ENCODE results near the gene OR7G1. TPM values are rescaled to one million over a fixed set of nuclear protein-coding genes. Genes with fewer than 3 reads are reported as not detected.
A peak's percentile ranks its signal among the peaks of the same experiment; 100 is the strongest.
"Not testable (repeated sequence)": the region's sequence is repeated elsewhere in the genome, so short reads cannot be mapped to it uniquely, and the experiment has no call there.

OR7G1 gene
- polyA plus RNA-seq, 10 donors: not detected

DNA sequence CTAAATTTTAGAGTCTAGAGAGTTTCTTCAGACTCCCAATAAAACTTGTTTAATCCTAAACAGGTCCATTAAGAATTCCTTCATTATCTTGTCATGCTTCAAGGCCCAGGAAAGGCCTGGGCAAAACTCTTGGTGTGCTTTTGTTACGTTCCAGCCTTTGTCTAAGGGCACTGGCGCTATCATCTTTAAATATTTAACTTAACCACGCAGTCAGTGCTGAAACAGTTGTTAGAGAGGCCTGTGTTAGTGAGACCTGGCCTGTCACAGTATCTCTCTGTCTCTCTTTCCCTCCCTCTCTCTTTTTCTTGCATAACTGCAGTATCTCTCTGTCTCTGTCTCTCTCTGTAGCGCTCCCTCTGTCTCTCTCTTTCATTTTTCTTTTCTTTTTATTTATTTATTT is 36.9 kb downstream of the OR7G1 start:
- DNase-seq: no peak

DNA sequence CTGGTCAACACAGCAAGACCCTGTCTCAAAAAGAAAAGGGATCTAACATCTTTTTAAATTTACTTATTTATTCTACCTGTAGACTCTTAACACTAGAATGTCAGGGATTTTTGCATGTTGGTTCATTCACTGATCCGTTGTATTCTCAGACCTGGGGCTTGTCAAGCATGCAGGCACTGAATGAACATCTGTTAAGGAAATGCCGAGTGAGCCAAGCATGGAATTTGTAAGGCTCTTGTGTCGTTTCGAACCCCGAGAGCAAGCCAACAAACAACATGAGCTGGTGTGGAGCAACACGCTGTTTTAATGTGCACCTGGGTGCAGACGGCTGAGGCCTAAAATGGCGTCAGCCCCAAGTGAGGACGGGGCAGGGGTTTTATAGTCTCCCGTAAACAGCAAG is 38.7 kb downstream of the OR7G1 start:
- peak in 1 of 3 donors; percentile 50 for DNase-seq

DNA sequence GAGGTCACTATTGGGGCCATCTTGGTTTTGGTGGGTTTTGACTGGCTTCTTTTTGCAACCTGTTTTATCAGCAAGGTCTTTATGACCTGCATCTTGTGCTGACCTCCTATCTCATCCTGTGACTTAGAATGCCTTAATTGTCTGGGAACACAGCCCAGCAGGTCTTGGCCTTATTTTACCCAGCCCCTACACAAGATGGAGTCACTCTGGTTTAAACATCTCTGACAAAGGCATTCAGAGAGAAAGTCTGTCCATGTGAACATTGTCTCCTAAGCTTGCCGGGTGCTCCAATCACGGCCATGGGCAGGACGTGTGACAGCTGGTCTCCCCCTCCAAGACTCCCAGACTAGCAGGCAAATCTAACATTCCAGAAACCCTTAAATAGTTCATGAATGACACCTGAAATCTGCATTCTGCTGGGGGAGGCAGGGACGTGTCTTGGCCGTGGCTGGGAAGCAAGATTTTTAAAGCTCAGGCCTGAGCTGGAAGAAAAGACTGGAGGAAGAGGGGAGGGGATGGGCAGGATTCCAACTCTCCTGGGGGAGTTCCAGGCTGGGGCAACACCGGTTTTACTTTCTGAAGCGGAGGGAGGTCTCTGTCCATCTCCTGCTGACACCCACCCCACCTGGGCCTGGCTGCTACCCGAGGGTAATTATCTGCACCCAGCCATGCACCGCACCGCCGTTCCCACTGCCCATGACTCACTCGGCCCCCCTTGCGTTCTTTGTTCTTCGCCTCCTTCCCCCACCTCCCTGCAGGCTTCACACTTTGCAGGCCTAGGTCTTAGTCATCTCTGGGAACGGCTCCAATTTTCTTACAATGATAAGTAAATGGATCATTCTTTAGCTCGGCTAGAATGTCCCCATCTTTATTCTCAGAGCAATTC is 40.3 kb downstream of the OR7G1 start:
- DNase-seq: peak; percentile 73 to 89 (median 86)

- DNase-seq: no peak
Measured at GRCh38 chr19:9073806-9074205, 41.8 kb downstream of the OR7G1 start.

DNA sequence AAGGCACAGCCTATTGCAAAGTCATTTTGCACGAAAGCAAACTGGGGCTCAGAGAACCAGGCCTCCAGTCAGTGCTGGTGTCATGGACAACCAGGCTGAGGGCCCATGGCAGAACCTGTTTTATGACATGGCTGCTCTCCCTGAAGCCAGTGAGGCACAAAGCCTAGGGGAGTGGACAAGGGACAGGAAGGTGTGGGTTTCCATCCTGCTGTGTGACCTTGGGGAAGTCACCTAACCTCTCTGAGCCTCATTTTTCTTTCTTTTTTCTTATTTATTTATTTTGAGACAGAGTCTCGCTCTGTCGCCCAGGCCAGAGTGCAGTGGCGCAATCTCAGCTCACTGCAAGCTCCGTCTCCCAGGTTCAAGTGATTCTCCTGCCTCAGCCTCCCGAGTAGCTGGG is 43.8 kb downstream of the OR7G1 start:
- not testable (repeated sequence) for DNase-seq

DNA sequence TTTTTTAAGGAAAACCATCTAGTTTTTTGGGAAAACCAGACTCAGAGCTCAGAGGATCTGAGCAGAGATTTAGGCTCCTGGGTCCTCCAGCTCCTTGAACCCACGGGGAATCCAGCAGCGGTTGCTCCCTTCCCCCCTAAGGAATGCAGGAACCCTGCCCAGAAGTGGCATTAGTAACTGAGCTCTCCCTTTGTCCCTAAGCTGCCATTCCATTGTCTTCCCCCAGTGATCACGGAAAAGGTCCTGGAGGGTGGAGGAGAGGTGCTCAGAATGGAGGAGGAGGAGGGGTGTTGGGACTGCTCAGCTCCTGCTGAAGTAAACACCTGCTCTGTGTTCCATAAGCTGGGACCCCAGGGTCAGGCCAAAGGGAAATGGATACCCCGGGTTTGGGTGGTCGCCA is 45.5 kb downstream of the OR7G1 start:
- no peak for DNase-seq

GRCh38 chr19:9065457-9066014 is 50.0 kb downstream of the OR7G1 start:
- DNase-seq: no peak

Other genes with a start within 250 kb of the OR7G1 start
- under 1 TPM in 5 of 10 donors, not detected in 5; under 0.01 to 0.37 (median 0.05) TPM for gene MUC16, start 105.4 kb downstream of the OR7G1 start, polyA plus RNA-seq (ENCODE audit: insufficient read length in 10 of 10)
- gene OR1M1, start 28.7 kb downstream of the OR7G1 start, polyA plus RNA-seq (ENCODE audit: insufficient read length in 10 of 10): under 1 TPM in 3 of 10 donors, not detected in 7; 0.08 to 0.19 (median 0.10) TPM
- gene OR7G2, start 8.3 kb downstream of the OR7G1 start, polyA plus RNA-seq (ENCODE audit: insufficient read length in 10 of 10): under 1 TPM in 3 of 10 donors, not detected in 7; 0.04 to 0.08 (median 0.07) TPM
- gene OR7G3, start 11.2 kb upstream of the OR7G1 start, polyA plus RNA-seq (ENCODE audit: insufficient read length in 10 of 10): not detected
- 10 to 100 TPM; 15.6 to 23.7 (median 18.8) TPM for gene ZNF317, start 24.6 kb upstream of the OR7G1 start, polyA plus RNA-seq (ENCODE audit: insufficient read length in 10 of 10)
- 1 to 10 TPM in 1 of 10 donors, under 1 TPM in 9; 0.05 to 1.5 (median 0.10) TPM for gene OR7D2, start 63.2 kb upstream of the OR7G1 start, polyA plus RNA-seq (ENCODE audit: insufficient read length in 10 of 10)
- gene OR7D4, start 103.8 kb upstream of the OR7G1 start, polyA plus RNA-seq (ENCODE audit: insufficient read length in 10 of 10): not detected
- gene OR7E24, start 135.2 kb upstream of the OR7G1 start, polyA plus RNA-seq (ENCODE audit: insufficient read length in 10 of 10): not detected
- gene ZNF699, start 194.1 kb upstream of the OR7G1 start, polyA plus RNA-seq (ENCODE audit: insufficient read length in 10 of 10): 1 to 10 TPM; 2.0 to 4.9 (median 3.6) TPM
- gene ZNF559, start 208.4 kb upstream of the OR7G1 start, polyA plus RNA-seq (ENCODE audit: insufficient read length in 10 of 10): 10 to 100 TPM; 18.5 to 36.4 (median 29.4) TPM
- 1 to 10 TPM; 2.8 to 7.9 (median 5.5) TPM for gene ZNF177, start 247.2 kb upstream of the OR7G1 start, polyA plus RNA-seq (ENCODE audit: insufficient read length in 10 of 10)

All from muscle of back (tissue), 11 donors.